Fibroblast of pulmonary artery (primary cell): ENCODE measurements around the gene EFCAB12.
"Not testable (repeated sequence)": the region's sequence is repeated elsewhere in the genome, so short reads cannot be mapped to it uniquely, and the experiment has no call there.

Experiments used
- DNase-seq: peaks from one replicate; pipeline ENCODE4 v3.0.0-alpha.2; 2010; ENCODE audit warnings: low read depth
- H3K4me3 ChIP-seq: replicated peaks from 2 replicates; pipeline ENCODE4 v1.5.1; 2011; ENCODE audit warnings: low read depth, mild to moderate bottlenecking, control low read depth, low read length, moderate library complexity
- CTCF ChIP-seq: IDR thresholded peaks from 2 replicates; pipeline ENCODE4 v1.5.1; 2011; ENCODE audit warnings: mild to moderate bottlenecking, control low read depth, low read length, inconsistent platforms; ENCODE audit errors: missing control alignments

The EFCAB12 gene

GRCh38 chr3:129399895-129400357 lies 28.5 kb downstream of the EFCAB12 start:
- H3K4me3 ChIP-seq = no peak overlapping the region
- peak; percentile 38 for DNase-seq

DNA sequence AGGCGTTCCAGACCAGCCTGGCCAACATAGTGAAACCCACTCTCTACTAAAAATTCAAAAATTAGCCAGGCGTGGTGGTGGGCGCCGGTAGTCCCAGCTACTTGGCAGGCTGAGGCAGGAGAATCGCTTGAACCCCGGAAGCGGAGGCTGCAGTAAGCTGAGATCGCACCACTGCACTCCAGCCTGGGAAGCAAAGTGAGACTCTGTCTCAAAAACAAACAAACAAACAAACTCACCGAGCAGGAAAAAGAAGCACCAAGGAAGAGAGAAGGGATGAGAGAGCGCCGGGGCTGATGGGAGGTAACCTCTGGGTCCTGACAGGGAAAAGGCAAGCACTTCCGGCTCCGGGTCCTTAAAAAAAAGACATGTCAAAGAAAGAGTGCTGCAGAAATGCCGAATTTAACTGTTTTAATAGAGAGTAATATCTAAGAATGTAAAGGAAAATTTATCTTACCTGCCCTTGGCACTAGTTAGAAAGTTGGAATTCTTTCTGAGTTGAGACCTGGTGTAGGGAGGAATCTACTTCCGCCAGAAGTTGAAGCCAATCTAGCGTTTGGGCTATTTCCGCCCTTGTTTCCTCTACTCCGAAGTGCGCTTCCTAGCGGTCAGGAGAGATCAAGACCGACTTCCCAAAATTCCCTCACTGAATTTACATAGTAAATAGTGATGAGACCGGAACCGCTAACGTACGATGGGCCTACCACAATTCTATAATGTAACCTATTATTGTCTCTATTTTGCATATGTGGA lies 29.1 kb downstream of the EFCAB12 start:
- peak; percentile 83 for TF ChIP-seq CTCF
- DNase-seq = peak; percentile 98
- H3K4me3 ChIP-seq = peak overlapping the region; percentile 92

More at GRCh38 chr3:129399895-129400357, 28.5 kb downstream of the EFCAB12 start:
- no peak for TF ChIP-seq CTCF

GRCh38 chr3:129398803-129399144 lies 29.7 kb downstream of the EFCAB12 start:
- no peak for DNase-seq
- TF ChIP-seq CTCF = no peak
- H3K4me3 ChIP-seq = peak overlapping the region; percentile 92

DNA sequence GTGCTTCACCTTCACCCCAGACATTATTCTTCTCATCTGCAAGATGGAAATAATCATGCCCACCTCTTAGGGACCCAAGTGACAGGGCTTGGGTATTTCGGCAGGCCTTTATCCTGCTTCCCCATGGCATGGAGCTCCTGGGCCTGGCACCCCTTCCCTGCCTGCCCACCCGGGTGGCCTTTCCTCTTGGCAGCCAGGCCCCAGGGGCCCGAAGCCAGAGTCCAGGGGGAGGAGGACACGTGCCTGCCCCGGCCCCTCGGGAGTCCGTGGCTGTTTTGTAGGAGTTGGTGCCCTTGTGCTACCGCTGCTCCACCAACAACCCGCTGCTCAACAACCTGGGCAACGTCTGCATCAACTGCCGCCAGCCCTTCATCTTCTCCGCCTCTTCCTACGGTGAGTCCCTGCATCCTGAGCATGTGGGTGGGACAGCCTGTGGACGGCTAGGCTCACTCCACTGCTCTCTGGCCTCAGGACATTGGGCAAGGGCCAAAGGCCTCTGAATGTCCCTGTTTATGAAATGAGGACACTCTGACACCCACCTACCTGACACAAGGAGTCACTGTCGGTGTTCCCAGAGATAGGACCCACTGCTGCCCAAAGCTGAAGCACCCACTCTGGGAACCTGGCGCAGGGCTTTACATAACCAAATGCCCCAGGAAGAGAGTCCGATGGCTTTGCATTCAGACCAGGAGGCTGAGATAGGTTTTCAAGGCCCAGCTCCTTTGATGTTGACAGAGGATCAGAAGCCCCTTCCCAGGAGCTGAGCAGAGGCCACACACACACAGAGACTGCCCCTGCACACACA lies 34.5 kb downstream of the EFCAB12 start:
- DNase-seq, H3K4me3 ChIP-seq: not testable (repeated sequence)

DNA sequence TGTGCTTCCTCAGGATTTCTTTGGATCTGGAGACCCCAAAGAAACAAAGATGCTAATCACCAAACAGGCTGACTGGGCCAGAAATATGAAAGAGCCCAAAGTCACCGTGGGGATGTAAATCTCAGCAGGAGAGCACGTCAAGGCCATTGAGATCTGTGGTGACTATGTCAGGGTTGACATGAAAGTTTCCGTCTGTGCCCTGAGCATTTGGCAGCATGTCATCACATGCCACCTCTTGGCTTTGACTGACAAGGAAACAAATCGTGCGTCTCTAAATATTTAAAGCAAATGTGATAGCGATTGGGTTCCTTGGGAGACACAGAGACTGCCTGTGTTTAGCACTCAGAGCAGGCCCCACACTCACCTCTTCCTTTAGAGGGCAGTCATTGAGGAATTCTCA lies 35.2 kb downstream of the EFCAB12 start:
- H3K4me3 ChIP-seq = no peak overlapping the region
- no peak for DNase-seq
- no peak for TF ChIP-seq CTCF

DNA sequence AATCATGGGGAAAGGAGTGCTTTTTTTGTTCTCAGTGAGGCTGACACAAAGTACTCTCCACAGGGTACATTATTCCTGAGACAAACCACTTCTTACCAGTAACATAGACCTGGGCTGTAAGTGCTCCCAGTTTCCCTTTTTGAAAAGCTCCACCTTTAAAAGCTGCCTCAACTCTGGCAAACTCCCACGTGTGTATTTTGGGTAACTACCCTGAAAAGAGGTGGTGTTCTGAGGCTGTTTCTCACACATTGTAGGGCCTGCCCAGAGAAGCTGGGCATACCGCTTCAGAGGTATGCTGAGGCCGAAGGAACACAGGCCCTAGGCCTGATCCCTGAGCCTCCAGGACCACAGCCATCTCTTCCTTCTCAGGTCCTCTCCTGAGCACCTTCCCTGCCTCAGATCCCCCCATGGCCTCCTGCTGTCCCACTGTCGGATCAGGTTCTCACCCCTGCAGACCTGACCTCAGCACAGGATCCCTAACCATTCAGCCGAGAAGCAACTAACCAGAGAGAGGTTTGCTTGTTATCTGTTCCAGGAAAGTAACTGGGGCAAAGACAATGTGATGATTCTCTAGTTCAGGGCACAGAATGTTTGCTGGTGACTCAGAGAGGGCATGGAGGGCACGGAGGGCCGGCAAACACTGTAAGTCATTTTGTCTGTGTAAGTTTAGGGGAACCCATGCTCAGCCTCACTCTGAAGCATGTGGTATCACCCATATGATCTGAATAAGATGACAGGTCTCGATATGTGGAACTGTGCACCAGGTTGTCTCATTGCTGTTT lies 36.1 kb downstream of the EFCAB12 start:
- H3K4me3 ChIP-seq, DNase-seq: not testable (repeated sequence)

- H3K4me3 ChIP-seq, DNase-seq: not testable (repeated sequence)
Measured at GRCh38 chr3:129391583-129391982, 36.9 kb downstream of the EFCAB12 start.

- no peak for DNase-seq
- no peak overlapping the region for H3K4me3 ChIP-seq
- TF ChIP-seq CTCF = no peak
Measured at GRCh38 chr3:129389572-129389937, 38.9 kb downstream of the EFCAB12 start.

DNA sequence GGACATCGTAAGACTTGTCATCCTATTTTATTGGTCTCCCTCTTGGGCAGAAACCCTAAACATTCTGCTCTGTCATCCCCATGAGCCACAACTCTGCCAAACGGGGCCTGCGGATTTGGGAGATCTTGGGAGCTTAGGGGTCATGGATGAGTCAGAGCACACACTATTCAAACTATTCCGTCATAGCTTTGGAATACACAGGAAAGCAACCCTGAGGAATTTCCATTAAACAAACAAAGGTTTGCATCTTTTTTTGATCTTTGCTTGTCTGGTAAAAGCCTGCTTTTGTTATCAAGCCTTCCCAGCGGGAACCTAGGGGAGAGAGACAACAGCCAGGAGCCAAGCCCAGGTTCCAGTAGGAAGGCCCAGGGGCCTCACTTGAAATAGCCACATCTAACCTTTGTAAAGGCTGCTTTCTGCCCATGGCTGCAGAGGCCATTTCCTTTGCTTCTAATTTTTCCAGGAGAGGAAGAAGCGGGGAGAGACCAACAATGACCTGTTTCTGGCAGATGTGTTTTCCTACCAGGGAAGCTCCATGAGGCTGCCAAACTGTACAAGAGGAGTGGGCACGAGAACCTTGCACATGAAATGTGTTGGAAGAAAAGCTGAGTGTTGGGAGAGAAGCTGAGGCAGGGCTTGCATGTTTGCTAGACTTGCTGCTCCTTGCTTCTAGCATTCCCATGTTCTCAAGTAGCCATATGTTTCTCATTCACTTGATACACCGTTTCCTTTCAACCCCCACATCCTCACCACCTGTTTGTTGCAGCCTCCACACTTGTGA lies 39.5 kb downstream of the EFCAB12 start:
- H3K4me3 ChIP-seq = not testable (repeated sequence)
- DNase-seq = peak; percentile 76
